NCI-H1417 (cell line): ENCODE measurements around the gene RIN3.
A peak's percentile ranks its signal among the peaks of the same experiment; 100 is the strongest.

Experiments
- DNase-seq, 3 experiments: peaks; one replicate each; lab custom pipeline; 2025; lab: John Stamatoyannopoulos, UW

The RIN3 gene

GRCh38 chr14:92717571-92718042 is 204.0 kb downstream of the RIN3 start:
- no peak for DNase-seq

- no peak for DNase-seq
Measured at GRCh38 chr14:92718664-92719063, 205.1 kb downstream of the RIN3 start.

GRCh38 chr14:92719421-92719820 is 205.8 kb downstream of the RIN3 start:
- DNase-seq, result no peak

GRCh38 chr14:92719890-92720323 is 206.3 kb downstream of the RIN3 start:
- DNase-seq, result peak in 1 of 3 experiments; percentile 8

GRCh38 chr14:92724516-92725340 is 211.1 kb downstream of the RIN3 start:
- DNase-seq, result no peak

GRCh38 chr14:92726135-92726932 is 212.8 kb downstream of the RIN3 start:
- DNase-seq, result no peak

GRCh38 chr14:92726933-92727262 is 213.3 kb downstream of the RIN3 start:
- DNase-seq, result no peak

- DNase-seq, result peak in 2 of 3 experiments; percentile 21 to 26
Measured at GRCh38 chr14:92728759-92729364, 215.3 kb downstream of the RIN3 start.

GRCh38 chr14:92729634-92730358 is 216.2 kb downstream of the RIN3 start:
- no peak for DNase-seq

- no peak for DNase-seq
Measured at GRCh38 chr14:92731622-92732115, 218.1 kb downstream of the RIN3 start.

- no peak for DNase-seq
Measured at GRCh38 chr14:92733007-92733406, 219.4 kb downstream of the RIN3 start.

- no peak for DNase-seq
Measured at GRCh38 chr14:92734618-92735017, 221.0 kb downstream of the RIN3 start.

- DNase-seq, result no peak
Measured at GRCh38 chr14:92735344-92735743, 221.8 kb downstream of the RIN3 start.

GRCh38 chr14:92737206-92737605 is 223.6 kb downstream of the RIN3 start:
- DNase-seq, result no peak

GRCh38 chr14:92737619-92738188 is 224.1 kb downstream of the RIN3 start:
- no peak for DNase-seq
